ENCODE measurements around the gene TM4SF18.

TM4SF18 gene

GRCh38 chr3:149313542-149313941, 19.9 kb downstream of the TM4SF18 start:
- no peak for DNase-seq (ENCODE audit: low spot score)
- TF ChIP-seq CTCF (IDR thresholded peaks at IDR 0.05; ENCODE audit: extremely low read depth, insufficient read depth, missing control alignments): no peak
- in situ Hi-C loops (cut with MboI; ENCODE audit: low pct_unique_long_range_greater_than_20kb, low sequenced_read_pairs, unreplicated experiment): no loop called here

- DNase-seq (ENCODE audit: low spot score): no peak
- in situ Hi-C loops (cut with MboI; ENCODE audit: low pct_unique_long_range_greater_than_20kb, low sequenced_read_pairs, unreplicated experiment): no loop called here
- no peak for TF ChIP-seq CTCF (IDR thresholded peaks at IDR 0.05; ENCODE audit: extremely low read depth, insufficient read depth, missing control alignments)
Measured at GRCh38 chr3:149310796-149311534, 22.5 kb downstream of the TM4SF18 start.

GRCh38 chr3:149307435-149307783, 26.0 kb downstream of the TM4SF18 start:
- in situ Hi-C loops (cut with MboI; ENCODE audit: low pct_unique_long_range_greater_than_20kb, low sequenced_read_pairs, unreplicated experiment): no loop called here
- DNase-seq (ENCODE audit: low spot score): no peak
- TF ChIP-seq CTCF (IDR thresholded peaks at IDR 0.05; ENCODE audit: extremely low read depth, insufficient read depth, missing control alignments): no peak

- DNase-seq (ENCODE audit: low spot score): no peak
- TF ChIP-seq CTCF (IDR thresholded peaks at IDR 0.05; ENCODE audit: extremely low read depth, insufficient read depth, missing control alignments): no peak
- in situ Hi-C loops (cut with MboI; ENCODE audit: low pct_unique_long_range_greater_than_20kb, low sequenced_read_pairs, unreplicated experiment): no loop called here
Measured at GRCh38 chr3:149306751-149307434, 26.5 kb downstream of the TM4SF18 start.

GRCh38 chr3:149305376-149305775, 28.1 kb downstream of the TM4SF18 start:
- no peak for DNase-seq (ENCODE audit: low spot score)
- in situ Hi-C loops (cut with MboI; ENCODE audit: low pct_unique_long_range_greater_than_20kb, low sequenced_read_pairs, unreplicated experiment): no loop called here
- no peak for TF ChIP-seq CTCF (IDR thresholded peaks at IDR 0.05; ENCODE audit: extremely low read depth, insufficient read depth, missing control alignments)

- in situ Hi-C loops (cut with MboI; ENCODE audit: low pct_unique_long_range_greater_than_20kb, low sequenced_read_pairs, unreplicated experiment): no loop called here
- no peak for DNase-seq (ENCODE audit: low spot score)
- TF ChIP-seq CTCF (IDR thresholded peaks at IDR 0.05; ENCODE audit: extremely low read depth, insufficient read depth, missing control alignments): no peak
Measured at GRCh38 chr3:149299938-149300801, 33.3 kb downstream of the TM4SF18 start.

Data from GM13977 (cell line).